Endothelial cell of umbilical vein (primary cell): ENCODE results near the gene BLTP2. TPM values are rescaled to one million over a fixed set of nuclear protein-coding genes. Genes with fewer than 3 reads are reported as not detected.

ENCODE experiments used
- BruUV-seq: library from RNA; stranded (reverse); fragments of 400-500 nt; replicated peaks from 2 replicates; lab custom pipeline; 2021; lab: Mats Ljungman, UMichigan
- CTCF ChIA-PET: fragments of 300-600, 350-600 bp; sonication (Branson Sonifier 250); formaldehyde crosslinking; loops from one replicate; lab custom pipeline; 2021; ENCODE audit warnings: antibody characterized with exemption, inconsistent platforms; lab: Charles Lee
- POLR2A ChIA-PET: fragments of 300-600, 350-600 bp; sonication (Branson Sonifier 250); formaldehyde crosslinking; loops from one replicate; lab custom pipeline; 2021; ENCODE audit warnings: antibody characterized with exemption, inconsistent platforms; lab: Charles Lee
- DNase-seq: peaks from one replicate; pipeline ENCODE4 v3.0.0-alpha.2; 2011; ENCODE audit warnings: low read depth, low spot score
- FAIRE-seq: peaks from 2 replicates; lab custom pipeline; 2011; peaks lifted over from hg19 to GRCh38; lab: Jason Lieb, UNC
- H2AFZ ChIP-seq: 2 replicates; pipeline ENCODE4 v1.6.0; 2012; ENCODE audit warnings: low read depth, low read length, control low read depth, inconsistent platforms
- H3K27ac ChIP-seq: 2 replicates; pipeline ENCODE4 v1.5.1; 2011; ENCODE audit warnings: low read depth, mild to moderate bottlenecking, control low read depth, low read length, moderate library complexity; ENCODE audit not compliant: insufficient read depth
- H3K27me3 ChIP-seq, 2 experiments: 2 replicates each; pipeline versions ENCODE4 v1.6.0 to v1.6.1; 2011; ENCODE audit warnings: low read length in 2 of 2, mixed read lengths in 1 of 2; ENCODE audit not compliant: control insufficient read depth in 2 of 2, insufficient read depth in 2 of 2
- H3K36me3 ChIP-seq, 2 experiments: 2 replicates in 1 of 2; 3 replicates in 1 of 2; pipeline ENCODE4 v1.5.1; 2011; ENCODE audit warnings: low read length in 2 of 2, mild to moderate bottlenecking in 1 of 2, moderate library complexity in 1 of 2; ENCODE audit not compliant: control insufficient read depth in 2 of 2, insufficient read depth in 2 of 2; ENCODE audit errors: extremely low read depth in 1 of 2
- H3K4me1 ChIP-seq: 3 replicates; pipeline ENCODE4 v1.5.1; 2011; ENCODE audit warnings: mild to moderate bottlenecking, low read length; ENCODE audit not compliant: control insufficient read depth, insufficient read depth; ENCODE audit errors: extremely low read depth
- H3K4me2 ChIP-seq: 2 replicates; pipeline ENCODE4 v1.6.1; 2011; ENCODE audit warnings: low read length, control low read depth, mixed read lengths; ENCODE audit not compliant: insufficient read depth
- H3K4me3 ChIP-seq, 3 experiments: fragments of 200-600 bp in 1 of 3; sonication (generic), shearing (Covaris generic) in 1 of 3; replicated peaks in 1 of 3; 2 replicates each; pipeline ENCODE4 v1.5.1; 2011 to 2016; ENCODE audit warnings: control low read depth in 3 of 3, low read length in 3 of 3, mild to moderate bottlenecking in 2 of 3, inconsistent platforms in 1 of 3, low read depth in 1 of 3, moderate library complexity in 1 of 3; ENCODE audit not compliant: insufficient read depth in 1 of 3
- H3K79me2 ChIP-seq: 2 replicates; pipeline ENCODE4 v1.6.0; 2012; ENCODE audit warnings: low read length, inconsistent platforms; ENCODE audit not compliant: control insufficient read depth, insufficient read depth
- H3K9ac ChIP-seq: replicated peaks from 2 replicates; pipeline ENCODE3; 2011; ENCODE audit warnings: low read length, control low read depth; ENCODE audit not compliant: insufficient read depth; ENCODE audit errors: extremely low read depth
- H3K9me1 ChIP-seq: replicated peaks from 3 replicates; pipeline ENCODE4 v1.6.0; 2011; ENCODE audit warnings: mild to moderate bottlenecking, low read length; ENCODE audit not compliant: control insufficient read depth, insufficient read depth; ENCODE audit errors: extremely low read depth
- H3K9me3 ChIP-seq: replicated peaks from 2 replicates; pipeline ENCODE4 v1.5.1; 2012; ENCODE audit warnings: low read length, inconsistent platforms; ENCODE audit not compliant: control insufficient read depth, insufficient read depth
- H4K20me1 ChIP-seq: replicated peaks from 2 replicates; pipeline ENCODE3; 2011; ENCODE audit warnings: mild to moderate bottlenecking, low read length; ENCODE audit not compliant: control insufficient read depth, insufficient read depth; ENCODE audit errors: extremely low read depth
- FOS ChIP-seq: IDR thresholded peaks from 2 replicates; pipeline ENCODE4 v1.6.1; 2011; ENCODE audit warnings: mild to moderate bottlenecking, low read length, moderate library complexity, borderline replicate concordance; ENCODE audit not compliant: insufficient read depth
- GATA2 ChIP-seq: IDR thresholded peaks from 2 replicates; pipeline ENCODE4 v1.7.0; 2011; ENCODE audit warnings: low read depth, mild to moderate bottlenecking, moderate library complexity, mixed read lengths, low read length; ENCODE audit not compliant: insufficient read length, insufficient read depth
- JUN ChIP-seq: IDR thresholded peaks from 2 replicates; pipeline ENCODE4 v1.6.1; 2011; ENCODE audit warnings: borderline replicate concordance, low read depth; ENCODE audit not compliant: insufficient read length, insufficient read depth
- POLR2A ChIP-seq: IDR thresholded peaks from 2 replicates; pipeline ENCODE4 v1.6.1; 2012; ENCODE audit warnings: low read depth, mild to moderate bottlenecking, control low read depth, low read length
- POLR2AphosphoS5 ChIP-seq: IDR thresholded peaks from 2 replicates; pipeline ENCODE4 v1.6.1; 2012; ENCODE audit warnings: low read depth, mild to moderate bottlenecking, control low read depth, low read length, moderate library complexity; ENCODE audit not compliant: insufficient read depth
- dilution Hi-C: fragments of 300-500 bp; cut with MboI; formaldehyde crosslinking; loops from one replicate; pipeline ENCODE4 v1.15.0; 2019; ENCODE audit warnings: low sequenced_read_pairs; ENCODE audit not compliant: extremely low pct_ligation_motif_present
- intact Hi-C: fragments of 100-400 bp; cut with micrococcal nuclease; formaldehyde crosslinking; loops from one replicate; pipeline ENCODE4 v1.10.0; 2022
- polyA plus RNA-seq, 4 experiments: library from polyadenylated mRNA; depleted of rRNA in 3 of 4; stranded (reverse) in 3 of 4; unstranded in 1 of 4; fragments of >200 nt; gene quantifications; 2 replicates each; pipeline versions ENCODE4 v1.2.1 to v1.2.3, GENCODE V29; 2011 to 2012; ENCODE audit warnings: missing spikeins in 1 of 4
- total RNA-seq: library from RNA; stranded (reverse); gene quantifications from 2 replicates; pipeline ENCODE4 v1.2.3, GENCODE V29; 2021
- TF ChIP-seq, protein P1 (sequence below): IDR thresholded peaks from 2 replicates; pipeline ENCODE4 v1.6.1; 2011; ENCODE audit not compliant: insufficient read depth, insufficient read length
- TF ChIP-seq, protein P2 (sequence below), 2 donors: IDR thresholded peaks; 1 replicate in 1 of 2; 2 replicates in 1 of 2; pipeline ENCODE4 v1.5.1; 2011; ENCODE audit warnings: low read length in 2 of 2, mild to moderate bottlenecking in 2 of 2, moderate library complexity in 2 of 2, control low read depth in 1 of 2, inconsistent platforms in 1 of 2, low read depth in 1 of 2; ENCODE audit not compliant: insufficient read depth in 1 of 2; ENCODE audit errors: extremely low read depth in 1 of 2

BLTP2 gene
- total and polyA plus RNA-seq, 2 donors (not counting 3 experiments of a cell fraction or from before 2014, with no cell fraction given): 91.4 to 164 TPM

DNA sequence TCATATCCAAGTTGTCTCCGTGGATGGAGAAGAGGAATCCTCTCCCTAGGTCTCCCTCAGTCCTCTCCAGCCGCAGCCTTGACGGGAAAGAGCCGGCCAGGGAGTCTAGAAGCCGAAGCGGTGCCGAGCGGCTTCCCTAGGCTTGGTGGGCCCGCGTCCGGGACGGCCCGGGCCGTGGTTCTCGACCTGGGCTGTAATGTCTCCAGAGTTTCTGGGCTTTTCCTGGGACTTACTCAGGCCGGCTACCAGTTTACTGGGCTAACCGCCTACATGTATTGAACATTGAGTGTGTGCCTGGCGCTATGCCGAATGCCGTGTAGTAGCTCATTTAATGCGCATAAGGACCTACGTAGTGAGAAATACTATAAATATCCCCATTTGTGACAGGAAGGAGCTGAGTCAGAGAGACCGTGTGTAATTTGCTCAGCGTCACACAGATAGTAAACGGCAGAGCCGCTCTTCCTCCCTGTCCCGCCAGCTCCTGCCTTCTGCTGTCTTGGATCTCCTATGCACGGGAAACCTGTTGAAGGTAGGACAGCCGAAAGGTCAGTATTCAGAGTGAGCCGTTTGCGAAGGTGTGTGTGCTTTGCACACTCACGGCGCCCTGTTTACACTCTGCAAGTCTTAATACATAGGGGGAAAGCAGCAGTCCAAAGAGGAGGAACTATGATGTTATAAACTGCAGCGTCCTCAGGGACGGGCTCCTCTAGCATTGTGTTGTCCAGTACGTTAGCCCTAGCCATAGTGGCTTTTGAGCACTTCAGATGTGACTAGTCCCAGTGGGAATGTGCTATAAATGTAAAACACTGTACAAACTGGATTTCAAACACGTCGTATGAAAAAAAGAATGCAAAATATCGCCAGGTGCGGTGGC is 45.4 kb downstream of the BLTP2 start:
- ChIA-PET CTCF (interaction anchor here (0.9 to 3.8 kb wide), 3 partner anchors 10 to 50 kb away, joined by 5 to 41 read pairs (median 6); no protein-coding TSS in a partner anchor), POLR2A (no interaction called here)
- FAIRE-seq (peak; percentile 91), DNase-seq (peak; percentile 87)
- H3K36me3 ChIP-seq: no peaks in the 10 kb centered on the region
- peak overlapping the region; percentile 71 for H2AFZ ChIP-seq
- no peaks in the 10 kb centered on the region for H3K9me1 ChIP-seq
- TF ChIP-seq JUN: peak; percentile 55
- peak; percentile 72 for TF ChIP-seq FOS
- TF ChIP-seq GATA2: no peak
- TF ChIP-seq, protein P1, sequence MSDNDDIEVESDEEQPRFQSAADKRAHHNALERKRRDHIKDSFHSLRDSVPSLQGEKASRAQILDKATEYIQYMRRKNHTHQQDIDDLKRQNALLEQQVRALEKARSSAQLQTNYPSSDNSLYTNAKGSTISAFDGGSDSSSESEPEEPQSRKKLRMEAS: no peak
- no peak for TF ChIP-seq POLR2A
- intact Hi-C loops (loop anchor here (1.0 to 2.0 kb wide), 2 partner anchors 23 to 51 kb away; partner anchors contain the start of gene ALDOC), dilution Hi-C loops (no loop called here)
- peak overlapping the region; percentile 78 for H3K4me2 ChIP-seq
- H4K20me1 ChIP-seq: no peaks in the 10 kb centered on the region
- H3K79me2 ChIP-seq: peaks cover 14% of the 10 kb centered on the region
- no peaks in the 10 kb centered on the region for H3K9me3 ChIP-seq
- no peaks in the 10 kb centered on the region for H3K27me3 ChIP-seq
- H3K4me3 ChIP-seq: peak overlapping the region; percentile 61 to 90 (median 68)
- TSS peak; percentile 92 for BruUV-seq
- H3K4me1 ChIP-seq: peaks cover 18% of the 10 kb centered on the region
- H3K9ac ChIP-seq: peak overlapping the region; percentile 94
- H3K27ac ChIP-seq: peak overlapping the region; percentile 95

DNA sequence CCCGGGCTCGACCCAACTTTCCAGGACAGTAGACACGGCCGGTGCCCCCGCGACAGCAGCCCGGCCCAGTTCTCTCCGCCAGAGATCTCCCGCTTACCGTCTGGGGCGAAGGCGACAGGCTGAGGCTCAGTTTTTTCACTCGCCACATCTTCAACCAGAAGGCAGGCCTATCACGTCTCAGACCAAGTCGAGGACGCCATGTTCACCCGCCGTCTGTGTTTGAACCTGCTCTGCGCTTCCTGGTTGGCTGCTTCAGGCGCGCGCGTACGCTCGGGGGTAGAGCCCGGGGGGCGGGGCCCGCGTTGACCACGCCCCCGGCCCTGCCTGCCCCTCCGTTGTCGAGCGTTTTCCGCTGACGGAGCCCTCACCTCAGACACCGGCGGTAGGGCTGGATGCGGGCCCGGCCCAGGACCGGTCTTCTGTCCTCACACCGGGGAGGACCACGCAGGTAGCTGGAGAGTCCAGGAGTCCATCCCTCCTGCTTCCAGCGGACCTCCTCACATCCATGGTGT is 46.1 kb downstream of the BLTP2 start, which contains the start of gene SPAG5:
Gene SPAG5 (minus strand): TSS at position 227 of the 512 bp plus-strand sequence. CDS start 79 bp downstream, at position 148.
- no peaks in the 10 kb centered on the region for H3K9me1 ChIP-seq
- dilution Hi-C loops (no loop called here), intact Hi-C loops (loop anchor here (1.0 to 2.0 kb wide), 2 partner anchors 22 to 51 kb away; partner anchors contain the start of gene ALDOC)
- peak; percentile 97 for FAIRE-seq
- DNase-seq: peak; percentile 97
- no peaks in the 10 kb centered on the region for H3K9me3 ChIP-seq
- POLR2A ChIA-PET: no interaction called here
- no peaks in the 10 kb centered on the region for H3K27me3 ChIP-seq
- peaks cover 14% of the 10 kb centered on the region for H3K79me2 ChIP-seq
- peak within 1 kb of the TSS; percentile 61 to 90 (median 68) for H3K4me3 ChIP-seq
- H3K9ac ChIP-seq: peak within 1 kb of the TSS; percentile 94
- BruUV-seq: no TSS peak
- TF ChIP-seq, protein P2, sequence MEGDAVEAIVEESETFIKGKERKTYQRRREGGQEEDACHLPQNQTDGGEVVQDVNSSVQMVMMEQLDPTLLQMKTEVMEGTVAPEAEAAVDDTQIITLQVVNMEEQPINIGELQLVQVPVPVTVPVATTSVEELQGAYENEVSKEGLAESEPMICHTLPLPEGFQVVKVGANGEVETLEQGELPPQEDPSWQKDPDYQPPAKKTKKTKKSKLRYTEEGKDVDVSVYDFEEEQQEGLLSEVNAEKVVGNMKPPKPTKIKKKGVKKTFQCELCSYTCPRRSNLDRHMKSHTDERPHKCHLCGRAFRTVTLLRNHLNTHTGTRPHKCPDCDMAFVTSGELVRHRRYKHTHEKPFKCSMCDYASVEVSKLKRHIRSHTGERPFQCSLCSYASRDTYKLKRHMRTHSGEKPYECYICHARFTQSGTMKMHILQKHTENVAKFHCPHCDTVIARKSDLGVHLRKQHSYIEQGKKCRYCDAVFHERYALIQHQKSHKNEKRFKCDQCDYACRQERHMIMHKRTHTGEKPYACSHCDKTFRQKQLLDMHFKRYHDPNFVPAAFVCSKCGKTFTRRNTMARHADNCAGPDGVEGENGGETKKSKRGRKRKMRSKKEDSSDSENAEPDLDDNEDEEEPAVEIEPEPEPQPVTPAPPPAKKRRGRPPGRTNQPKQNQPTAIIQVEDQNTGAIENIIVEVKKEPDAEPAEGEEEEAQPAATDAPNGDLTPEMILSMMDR (IDR thresholded peaks at IDR 0.05; ENCODE audit: extremely low read depth in 1 of 2, insufficient read depth in 1 of 2, low read depth in 1 of 2, low read length in 2 of 2): no peak
- TF ChIP-seq POLR2A: peak; percentile 77
- no peak for TF ChIP-seq FOS
- TF ChIP-seq POLR2AphosphoS5: peak; percentile 62
- CTCF ChIA-PET: interaction anchor here (0.9 to 3.8 kb wide), 3 partner anchors 10 to 50 kb away, joined by 5 to 41 read pairs (median 6); no protein-coding TSS in a partner anchor
- H3K4me1 ChIP-seq: peaks cover 18% of the 10 kb centered on the region
- peak within 1 kb of the TSS; percentile 95 for H3K27ac ChIP-seq
- no peaks in the 10 kb centered on the region for H4K20me1 ChIP-seq
- peak within 1 kb of the TSS; percentile 78 for H3K4me2 ChIP-seq
- H2AFZ ChIP-seq: peak within 1 kb of the TSS; percentile 92
- H3K36me3 ChIP-seq: no peaks in the 10 kb centered on the region
